HG03342 (cell line): ENCODE results near the gene AJM1.
"Not testable (repeated sequence)": the region's sequence is repeated elsewhere in the genome, so short reads cannot be mapped to it uniquely, and the experiment has no call there.

Source experiments
- ATAC-seq: cut with Tn5 transposase; IDR thresholded peaks from one replicate; pipeline ENCODE4 v1.9.1; 2021; ENCODE audit warnings: mild to moderate bottlenecking, moderate library complexity; ENCODE audit not compliant: unreplicated experiment

AJM1 gene

DNA sequence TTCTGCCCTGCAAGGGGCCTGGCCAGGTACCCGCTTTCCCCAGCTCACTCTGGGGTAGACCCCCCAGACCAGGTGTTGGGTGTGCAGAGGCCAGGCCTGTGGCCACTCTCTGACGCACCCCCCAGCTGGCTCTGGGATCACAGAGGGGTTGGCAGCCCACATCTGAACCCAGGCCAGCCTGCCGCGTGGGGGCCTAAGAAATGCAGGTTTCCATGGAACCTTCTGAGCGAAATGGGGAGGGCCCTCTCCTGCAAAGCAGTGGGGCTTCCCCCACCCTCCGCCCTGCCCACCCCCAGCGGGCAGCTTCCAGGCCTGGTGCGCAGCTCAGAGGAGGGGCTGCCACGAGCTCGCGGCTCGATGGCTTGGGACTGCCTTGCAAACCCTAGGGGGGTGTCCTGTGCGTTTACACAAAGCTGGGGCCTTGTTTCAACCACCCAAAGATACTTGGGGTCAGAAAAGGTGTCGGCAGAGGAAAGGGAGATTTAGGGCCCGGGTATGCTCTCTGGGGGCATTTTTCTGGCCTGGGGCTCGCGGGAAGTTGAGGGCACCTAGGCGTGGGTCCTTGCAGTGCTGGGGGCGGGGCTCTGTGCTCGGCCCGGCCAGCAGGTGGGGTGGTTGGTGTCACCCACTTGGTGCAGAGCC lies 1.0 kb downstream of the AJM1 start:
- ATAC-seq, result not testable (repeated sequence)

GRCh38 chr9:136843801-136844740 lies 1.8 kb downstream of the AJM1 start:
- ATAC-seq, result not testable (repeated sequence)

DNA sequence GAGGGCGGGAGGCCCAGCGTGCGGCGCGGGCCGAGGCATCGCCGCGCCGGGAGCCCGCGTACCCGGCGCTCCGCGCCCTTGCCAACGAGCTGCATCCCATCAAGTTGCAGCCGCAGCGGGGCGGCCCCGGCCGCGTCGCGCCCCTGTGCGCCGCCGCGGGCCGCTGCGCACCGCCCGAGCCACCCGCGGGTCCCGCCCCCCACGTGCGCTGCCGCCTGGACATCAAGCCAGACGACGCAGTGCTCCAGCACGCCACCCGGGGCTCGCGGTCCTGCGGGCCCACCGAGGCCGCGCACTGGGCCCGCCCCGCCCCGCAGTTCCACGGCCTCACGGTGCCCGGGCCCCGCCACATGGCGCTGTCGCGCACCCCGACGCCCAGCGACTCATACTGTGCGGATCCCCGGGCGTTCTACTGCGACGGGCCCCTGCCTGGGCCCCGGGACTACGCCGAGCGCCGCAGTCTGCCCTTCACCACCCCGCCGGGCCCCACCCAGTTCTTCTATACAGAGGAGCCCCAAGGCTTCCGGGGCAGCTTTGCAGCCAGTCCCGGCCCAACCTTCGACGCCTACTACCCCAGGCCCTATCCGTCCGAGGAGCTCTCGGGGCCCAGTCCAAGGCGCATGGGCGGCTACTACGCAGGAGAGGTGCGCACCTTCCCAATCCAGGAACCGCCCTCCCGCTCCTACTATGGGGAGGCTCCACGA lies 2.6 kb downstream of the AJM1 start:
- no peak for ATAC-seq

DNA sequence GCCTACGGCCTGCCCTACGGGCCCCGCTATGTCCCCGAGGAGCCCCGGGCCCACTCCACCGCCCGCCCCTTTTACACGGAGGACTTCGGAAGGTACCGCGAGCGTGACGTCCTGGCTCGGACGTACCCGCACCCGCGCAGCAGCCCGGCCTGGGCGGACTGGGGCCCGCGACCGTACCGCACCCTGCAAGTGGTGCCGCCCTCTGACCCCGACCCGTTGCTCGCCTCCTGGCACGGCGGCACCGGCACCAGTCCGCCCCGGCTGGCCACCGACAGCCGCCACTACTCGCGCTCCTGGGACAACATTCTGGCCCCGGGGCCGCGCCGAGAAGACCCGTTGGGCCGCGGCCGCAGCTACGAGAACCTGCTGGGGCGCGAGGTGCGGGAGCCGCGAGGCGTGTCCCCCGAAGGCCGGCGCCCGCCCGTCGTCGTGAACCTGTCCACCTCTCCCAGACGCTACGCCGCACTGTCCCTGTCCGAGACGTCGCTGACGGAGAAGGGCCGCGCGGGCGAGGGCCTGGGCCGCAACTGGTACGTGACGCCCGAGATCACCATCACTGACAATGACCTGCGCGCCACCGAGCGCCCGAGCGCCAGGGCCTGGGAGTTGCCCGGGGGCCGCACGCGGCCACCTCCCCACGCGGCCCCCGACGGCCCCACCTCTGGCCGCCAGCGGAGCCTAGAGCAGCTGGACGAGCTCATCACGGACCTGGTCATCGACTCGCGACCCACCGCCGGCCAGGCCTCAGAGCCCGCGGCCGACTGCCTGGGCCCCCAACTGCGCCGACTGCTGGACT lies 3.4 kb downstream of the AJM1 start:
- ATAC-seq, result no peak

GRCh38 chr9:136846376-136847087 lies 4.3 kb downstream of the AJM1 start:
- no peak for ATAC-seq

DNA sequence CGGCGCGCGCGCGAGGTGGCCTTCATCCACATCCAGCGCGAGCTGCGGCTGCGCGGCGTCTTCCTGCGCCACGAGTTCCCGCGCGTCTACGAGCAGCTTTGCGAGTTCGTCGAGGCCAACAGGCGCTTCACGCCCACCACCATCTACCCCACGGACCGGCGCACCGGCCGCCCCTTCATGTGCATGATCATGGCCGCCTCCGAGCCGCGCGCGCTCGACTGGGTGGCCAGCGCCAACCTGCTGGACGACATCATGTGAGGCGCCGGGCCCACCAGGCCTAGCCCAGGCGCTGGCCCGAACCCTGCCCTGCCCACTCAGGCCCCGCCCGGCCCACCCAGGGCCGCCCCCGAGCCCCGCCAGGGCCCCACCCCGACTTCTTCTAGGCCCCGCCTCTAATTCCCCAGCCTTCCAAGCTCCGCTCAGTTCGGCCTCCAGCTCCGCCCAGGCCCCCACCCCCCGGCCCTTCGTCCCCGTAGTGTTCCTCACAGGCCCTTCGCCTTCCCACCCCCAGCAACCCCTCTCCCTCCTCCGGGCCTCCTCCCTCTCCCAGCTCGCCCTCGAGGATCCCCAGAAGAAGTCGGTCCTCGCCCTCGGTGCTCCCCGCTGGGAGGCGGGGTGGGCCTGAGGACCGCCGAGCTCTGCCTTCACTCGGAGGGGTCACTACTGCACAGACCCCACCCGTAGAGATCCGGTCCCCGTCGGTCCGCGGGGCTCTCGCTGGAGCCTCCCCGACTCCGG lies 5.0 kb downstream of the AJM1 start:
- no peak for ATAC-seq

GRCh38 chr9:136847826-136848392 lies 5.6 kb downstream of the AJM1 start:
- ATAC-seq, result no peak

DNA sequence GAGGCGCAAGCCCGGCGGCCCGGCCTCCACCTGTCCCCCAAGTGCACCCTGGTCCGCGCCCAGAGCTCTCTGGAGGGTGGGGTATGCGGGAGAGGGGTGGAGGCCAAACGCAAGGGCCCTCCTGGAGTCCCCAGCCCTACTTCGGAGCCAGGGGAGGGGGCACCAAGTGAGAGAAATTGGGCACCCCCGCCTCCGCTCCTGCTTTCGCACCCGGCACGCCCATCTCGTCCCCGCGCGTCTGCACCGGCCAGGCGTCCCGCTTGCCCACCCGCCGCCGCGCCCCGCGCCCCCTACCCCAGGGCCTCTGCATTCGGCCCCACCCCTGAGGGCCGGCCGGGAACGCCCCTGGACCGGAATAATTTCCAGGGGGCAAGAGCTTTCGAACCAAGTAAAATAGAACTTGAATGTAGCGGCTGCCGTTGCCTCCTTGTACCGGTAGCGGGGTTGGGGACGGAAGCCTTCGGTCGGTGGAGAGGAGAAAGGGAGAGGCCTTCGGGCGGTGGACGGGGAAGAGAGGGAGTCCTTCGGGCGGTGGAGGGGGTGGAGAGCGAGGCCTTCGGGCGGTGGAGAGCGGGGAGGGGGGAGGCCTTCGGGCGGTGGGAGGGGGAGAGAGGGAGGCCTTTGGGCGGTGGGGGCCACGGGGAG lies 6.2 kb downstream of the AJM1 start:
- no peak for ATAC-seq

DNA sequence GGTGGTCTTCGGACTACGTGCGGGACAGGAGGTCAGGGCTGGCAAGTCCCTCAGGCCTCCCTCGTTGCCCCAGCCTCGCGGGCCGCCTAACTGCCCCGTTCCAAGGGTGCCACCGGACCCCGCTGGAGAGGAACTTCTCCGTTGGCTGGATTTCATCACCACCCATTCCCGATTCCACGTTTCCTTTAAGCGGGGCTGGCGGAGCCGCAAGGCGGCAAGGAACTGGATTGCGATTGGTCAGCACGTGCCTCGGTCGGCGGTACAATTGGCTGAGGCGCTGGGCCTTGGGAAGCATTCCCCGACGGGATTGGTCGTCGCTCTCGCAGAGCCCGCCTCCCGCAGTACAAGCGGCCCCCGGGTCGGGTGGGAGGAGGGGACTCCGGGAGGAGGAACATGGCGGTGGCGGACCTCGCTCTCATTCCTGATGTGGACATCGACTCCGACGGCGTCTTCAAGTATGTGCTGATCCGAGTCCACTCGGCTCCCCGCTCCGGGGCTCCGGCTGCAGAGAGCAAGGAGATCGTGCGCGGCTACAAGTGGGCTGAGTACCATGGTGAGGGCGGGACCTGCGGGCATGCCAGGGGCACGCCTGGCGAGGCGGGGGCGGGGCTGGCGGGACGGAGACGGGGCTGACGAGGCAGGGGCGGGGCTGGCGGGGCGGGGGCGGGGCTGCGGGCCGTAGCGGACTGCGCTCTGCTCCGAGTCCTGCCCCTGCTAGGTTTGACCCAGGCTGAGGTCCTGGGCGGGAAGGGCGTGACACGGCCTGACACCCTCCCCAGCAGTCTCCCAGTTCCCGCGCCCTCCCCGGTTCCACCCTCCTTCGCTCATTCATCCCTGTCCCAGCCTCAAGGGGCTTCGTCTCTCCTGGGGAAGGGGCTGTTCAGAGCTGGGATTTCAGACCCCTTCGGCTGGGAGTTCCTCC lies 7.0 kb downstream of the AJM1 start, which contains the start of gene PHPT1:
Gene PHPT1 (plus strand): TSS at position 372 of the 922 bp plus-strand sequence. CDS start 22 bp downstream, at position 394.
- ATAC-seq, result peak; percentile 74

DNA sequence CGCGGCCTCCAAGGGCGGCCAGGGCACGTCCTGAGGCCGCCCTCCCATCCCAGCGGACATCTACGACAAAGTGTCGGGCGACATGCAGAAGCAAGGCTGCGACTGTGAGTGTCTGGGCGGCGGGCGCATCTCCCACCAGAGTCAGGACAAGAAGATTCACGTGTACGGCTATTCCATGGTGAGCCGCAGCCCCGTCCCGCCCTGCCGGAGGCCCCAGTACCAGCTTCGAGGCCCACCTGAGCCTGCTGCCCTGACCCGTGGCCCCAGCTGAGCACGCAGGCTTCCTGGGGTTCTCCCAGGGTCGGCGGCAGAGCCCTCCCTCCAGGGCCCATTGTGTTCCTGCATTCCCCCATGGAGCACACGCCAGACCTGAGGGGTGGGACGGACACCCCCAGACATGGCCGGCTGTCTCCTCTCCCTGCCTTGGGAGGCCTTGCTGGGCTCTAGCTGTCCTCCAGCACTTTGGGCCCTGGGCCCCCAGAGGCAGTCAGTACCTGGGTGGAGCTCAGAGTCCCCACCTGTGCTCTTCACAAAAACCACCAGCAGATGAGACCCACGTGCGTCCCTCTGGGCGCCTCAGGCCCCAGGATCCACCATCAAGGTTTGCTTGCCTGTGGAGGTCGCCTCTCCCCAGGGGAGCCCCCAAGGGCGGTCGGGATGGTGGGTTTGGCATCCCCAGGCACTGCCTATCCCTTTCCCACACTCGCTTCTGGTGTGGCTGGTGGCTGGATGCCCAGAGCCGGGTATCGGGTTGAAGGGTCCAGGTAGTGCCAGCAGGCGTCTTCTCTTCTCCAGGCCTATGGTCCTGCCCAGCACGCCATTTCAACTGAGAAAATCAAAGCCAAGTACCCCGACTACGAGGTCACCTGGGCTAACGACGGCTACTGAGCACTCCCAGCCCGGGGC lies 7.9 kb downstream of the AJM1 start:
- ATAC-seq, result no peak

DNA sequence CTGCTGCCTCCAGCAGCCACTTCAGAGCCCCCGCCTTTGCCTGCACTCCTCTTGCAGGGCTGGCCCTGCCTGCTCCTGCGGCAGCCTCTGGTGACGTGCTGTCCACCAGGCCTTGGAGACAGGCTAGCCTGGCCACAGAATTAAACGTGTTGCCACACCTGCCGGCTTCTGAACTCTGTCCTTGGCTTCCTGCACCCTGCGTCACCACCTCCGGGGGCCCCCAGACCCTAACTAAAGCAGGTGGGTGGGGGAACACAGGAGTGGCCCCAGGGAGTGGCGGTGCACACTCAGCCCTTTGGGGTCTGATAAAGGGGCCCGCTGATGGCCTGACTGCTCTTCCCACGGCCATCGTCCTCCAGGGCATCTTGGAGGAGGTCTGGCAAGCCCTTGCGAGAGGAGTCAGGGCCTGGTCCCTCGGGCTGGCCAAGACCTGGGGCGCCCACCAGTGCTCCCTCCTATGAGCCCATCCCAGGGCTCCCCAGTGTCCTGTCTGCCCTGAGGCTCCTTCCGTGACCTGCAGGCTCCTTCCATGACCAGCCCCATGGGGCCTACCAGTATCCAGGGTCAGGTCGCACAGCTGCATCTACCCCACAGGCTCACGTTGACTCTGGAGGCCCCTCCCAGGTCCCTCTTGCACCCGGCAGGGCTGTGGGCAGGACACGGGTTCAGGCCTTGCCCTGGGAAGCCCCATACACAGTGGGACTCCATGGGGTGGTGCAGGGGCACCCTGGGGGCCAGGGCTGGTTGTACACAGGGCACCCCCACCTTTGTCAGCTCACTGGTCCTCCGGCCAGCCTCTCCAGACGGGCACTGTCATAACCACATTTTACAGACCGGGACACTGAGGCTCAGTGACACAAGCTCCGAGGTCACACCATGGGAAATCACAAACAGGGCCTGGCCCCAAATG lies 8.8 kb downstream of the AJM1 start:
- ATAC-seq, result no peak

DNA sequence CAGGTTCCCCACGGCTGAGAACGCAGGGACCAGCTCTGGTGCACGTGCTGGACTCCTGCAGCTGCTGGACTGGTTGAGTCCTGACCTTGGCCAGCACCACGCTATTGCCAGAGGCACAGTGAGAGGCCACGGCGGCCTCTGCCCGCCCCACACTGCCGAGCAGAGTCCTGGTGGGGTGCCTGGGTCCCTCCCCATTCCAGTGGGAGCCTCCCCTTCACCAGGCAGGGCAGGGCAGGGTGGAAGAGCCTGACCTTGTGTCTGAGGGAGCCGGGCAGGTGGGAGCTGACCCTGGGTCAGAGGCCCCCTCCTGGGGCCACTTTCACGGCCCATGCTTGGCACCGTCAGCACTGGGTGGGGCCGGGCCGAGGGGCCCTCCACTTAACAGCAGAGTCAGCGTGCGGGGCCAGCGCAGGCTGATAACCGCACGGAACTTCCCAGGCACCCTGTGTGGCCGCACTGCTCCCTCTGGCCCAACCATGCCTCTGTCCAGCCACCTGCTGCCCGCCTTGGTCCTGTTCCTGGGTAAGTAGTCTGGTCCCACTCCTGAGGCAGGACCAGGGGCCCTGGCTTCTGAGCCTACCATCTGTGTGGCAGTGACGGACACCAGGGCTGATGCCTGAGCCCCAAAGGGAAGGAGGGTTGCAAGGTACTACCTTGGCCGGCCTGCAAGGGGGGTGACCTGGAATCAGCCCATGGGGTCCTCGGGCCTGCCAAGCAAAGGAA lies 9.8 kb downstream of the AJM1 start, which contains the start of gene MAMDC4:
Gene MAMDC4 (plus strand): TSS at position 406 of the 723 bp plus-strand sequence. CDS start 71 bp downstream, at position 477.
- no peak for ATAC-seq

DNA sequence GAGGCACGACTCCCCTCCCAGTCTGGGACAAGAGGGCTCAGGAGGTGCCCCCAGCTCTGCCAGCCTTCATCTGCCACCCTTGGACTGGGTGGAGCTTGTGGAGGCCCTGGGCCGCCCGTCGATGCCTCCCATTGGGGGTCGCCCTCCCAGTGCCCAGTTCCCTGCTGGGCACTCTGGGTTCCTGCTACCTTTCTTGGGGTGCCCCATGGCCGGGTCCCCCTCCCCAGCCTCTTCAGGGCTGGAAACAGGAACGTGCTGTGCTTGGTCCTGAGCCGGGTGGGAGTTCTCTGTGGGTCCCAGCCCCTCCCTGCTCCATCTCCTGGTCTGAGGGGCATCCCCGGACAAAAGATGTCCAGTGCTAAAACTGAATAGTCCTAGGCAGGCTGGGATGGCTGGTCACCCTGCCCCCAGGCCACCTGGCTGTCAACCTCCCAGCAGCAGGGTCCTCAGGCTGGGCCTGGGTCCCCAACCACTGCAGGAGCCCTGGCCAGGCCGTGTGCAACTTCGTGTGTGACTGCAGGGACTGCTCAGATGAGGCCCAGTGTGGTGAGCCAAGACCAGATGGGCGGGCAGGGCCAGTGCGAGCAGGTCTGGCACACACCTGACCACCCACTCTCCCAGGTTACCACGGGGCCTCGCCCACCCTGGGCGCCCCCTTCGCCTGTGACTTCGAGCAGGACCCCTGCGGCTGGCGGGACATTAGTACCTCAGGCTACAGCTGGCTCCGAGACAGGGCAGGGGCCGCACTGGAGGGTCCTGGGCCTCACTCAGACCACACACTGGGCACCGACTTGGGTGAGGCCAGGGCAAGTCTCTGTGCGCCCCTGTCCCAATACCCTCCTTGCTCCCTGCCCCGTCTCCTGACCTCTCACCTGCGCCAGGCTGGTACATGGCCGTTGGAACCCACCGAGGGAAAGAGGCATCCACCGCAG lies 10.7 kb downstream of the AJM1 start:
- ATAC-seq, result no peak
